Spleen (tissue), 13 donors: ENCODE results near the gene TDRD7. TPM values are rescaled to one million over a fixed set of nuclear protein-coding genes. Genes with fewer than 3 reads are reported as not detected.

ENCODE experiments used
- DNase-seq: peaks from one replicate; pipeline ENCODE4 v3.0.0-alpha.2; 2020
- H3K27ac ChIP-seq, 8 donors: fragments of 200-600 bp; sonication (generic) in 7 of 8; 1 replicate in 4 of 8; 2 replicates in 4 of 8; pipeline versions ENCODE4 v1.5.0 to v1.8.0; 2016 to 2021; ENCODE audit warnings: inconsistent platforms in 4 of 8, mild to moderate bottlenecking in 4 of 8, moderate library complexity in 1 of 8
- H3K27me3 ChIP-seq, 7 donors: fragments of 200-600 bp; sonication (generic) in 6 of 7; replicated peaks in 1 of 7; 1 replicate in 4 of 7; 2 replicates in 3 of 7; pipeline versions ENCODE4 v1.5.0 to v1.8.0; 2016 to 2021; ENCODE audit warnings: inconsistent platforms in 3 of 7, mild to moderate bottlenecking in 1 of 7
- H3K36me3 ChIP-seq, 6 donors: fragments of 200-600 bp; sonication (generic) in 5 of 6; 1 replicate in 4 of 6; 2 replicates in 2 of 6; pipeline versions ENCODE4 v1.5.0 to v1.8.0; 2016 to 2021; ENCODE audit warnings: inconsistent platforms in 2 of 6
- H3K4me1 ChIP-seq, 6 donors: fragments of 200-600 bp; sonication (generic) in 5 of 6; 1 replicate in 3 of 6; 2 replicates in 3 of 6; pipeline versions ENCODE4 v1.5.0 to v1.8.0; 2016 to 2021; ENCODE audit warnings: inconsistent platforms in 3 of 6
- H3K4me3 ChIP-seq, 8 donors: fragments of 200-600 bp; sonication (generic) in 7 of 8; 1 replicate in 4 of 8; 2 replicates in 4 of 8; pipeline versions ENCODE4 v1.5.0 to v1.8.0; 2016 to 2021; ENCODE audit warnings: inconsistent platforms in 4 of 8, mild to moderate bottlenecking in 4 of 8, moderate library complexity in 2 of 8
- H3K9me3 ChIP-seq, 8 donors: fragments of 200-600 bp; sonication (generic) in 7 of 8; 1 replicate in 4 of 8; 2 replicates in 4 of 8; pipeline versions ENCODE4 v1.5.0 to v1.8.0; 2016 to 2021; ENCODE audit warnings: inconsistent platforms in 4 of 8
- POLR2A ChIP-seq, 3 donors: fragments of 450-650 bp; IDR thresholded peaks; one replicate each; pipeline ENCODE4 v1.5.1; 2017; ENCODE audit warnings: antibody characterized with exemption in 3 of 3, mild to moderate bottlenecking in 1 of 3
- POLR2AphosphoS5 ChIP-seq, 3 donors: sonication (generic); formaldehyde crosslinking; IDR thresholded peaks; one replicate each; pipeline ENCODE4 v1.5.1; 2017; ENCODE audit warnings: antibody characterized with exemption in 3 of 3
- WGBS, 5 donors: extraction: QIAGEN DNeasy Blood & Tissue Kit in 3 of 5; methylation state at CpG; one replicate each; pipeline versions ENCODE4 v1.1.5 to v1.1.7; 2013 to 2018; 5-methylcytosine and 5-hydroxymethylcytosine counted together
- intact Hi-C: fragments of 100-400 bp; cut with DNase I; formaldehyde crosslinking; loops from one replicate; pipeline ENCODE4 v1.15.0; 2023; ENCODE audit warnings: low total_unique reads
- long read RNA-seq, 2 donors: transcript quantifications; one replicate each; lab custom pipeline, GENCODE V29; 2026
- polyA plus RNA-seq, 3 donors: library from polyadenylated mRNA; stranded (reverse); fragments of 200-250 nt; gene quantifications; one replicate each; pipeline ENCODE4 v1.2.1, GENCODE V29; 2013
- total RNA-seq, 7 donors: library from RNA; depleted of rRNA in 3 of 7; stranded (reverse); fragments of >200 nt in 3 of 7; fragmentation: NEBNext Ultra II Directional in 4 of 7; extraction: Animal tissue kit (Norgen Biotek cat#: 25700) in 4 of 7; gene quantifications; one replicate each; pipeline versions ENCODE4 v1.1.0 to v1.2.1, GENCODE V29; 2016 to 2021
- TF ChIP-seq, protein P1 (sequence below), 11 experiments: fragments of 200-600 bp in 7 of 11; fragments of 450-650 bp in 4 of 11; sonication (generic) in 4 of 11; IDR thresholded peaks in 8 of 11; conservative IDR thresholded peaks in 3 of 11; 1 replicate in 7 of 11; 2 replicates in 4 of 11; pipeline versions ENCODE4 v1.4.0 to v1.8.0; 2016 to 2021; ENCODE audit warnings: antibody characterized with exemption in 11 of 11, inconsistent platforms in 4 of 11, mild to moderate bottlenecking in 1 of 11
- donor health status: healthy with polysubstance abuse.
- donor health status: DM: no; HTN: no; CAD: no; lungs with moderate emphysema.
- donor health status: DM: no; HTN: no; CAD: no.
- donor health status: Bipolar disorder and iron deficiency.
- donor health status: healthy.
- donor health status: DM: no; HTN: no; CAD: no.
- donor health status: DM: yes; HTN: yes; CAD: no.

TDRD7 gene, protein sequence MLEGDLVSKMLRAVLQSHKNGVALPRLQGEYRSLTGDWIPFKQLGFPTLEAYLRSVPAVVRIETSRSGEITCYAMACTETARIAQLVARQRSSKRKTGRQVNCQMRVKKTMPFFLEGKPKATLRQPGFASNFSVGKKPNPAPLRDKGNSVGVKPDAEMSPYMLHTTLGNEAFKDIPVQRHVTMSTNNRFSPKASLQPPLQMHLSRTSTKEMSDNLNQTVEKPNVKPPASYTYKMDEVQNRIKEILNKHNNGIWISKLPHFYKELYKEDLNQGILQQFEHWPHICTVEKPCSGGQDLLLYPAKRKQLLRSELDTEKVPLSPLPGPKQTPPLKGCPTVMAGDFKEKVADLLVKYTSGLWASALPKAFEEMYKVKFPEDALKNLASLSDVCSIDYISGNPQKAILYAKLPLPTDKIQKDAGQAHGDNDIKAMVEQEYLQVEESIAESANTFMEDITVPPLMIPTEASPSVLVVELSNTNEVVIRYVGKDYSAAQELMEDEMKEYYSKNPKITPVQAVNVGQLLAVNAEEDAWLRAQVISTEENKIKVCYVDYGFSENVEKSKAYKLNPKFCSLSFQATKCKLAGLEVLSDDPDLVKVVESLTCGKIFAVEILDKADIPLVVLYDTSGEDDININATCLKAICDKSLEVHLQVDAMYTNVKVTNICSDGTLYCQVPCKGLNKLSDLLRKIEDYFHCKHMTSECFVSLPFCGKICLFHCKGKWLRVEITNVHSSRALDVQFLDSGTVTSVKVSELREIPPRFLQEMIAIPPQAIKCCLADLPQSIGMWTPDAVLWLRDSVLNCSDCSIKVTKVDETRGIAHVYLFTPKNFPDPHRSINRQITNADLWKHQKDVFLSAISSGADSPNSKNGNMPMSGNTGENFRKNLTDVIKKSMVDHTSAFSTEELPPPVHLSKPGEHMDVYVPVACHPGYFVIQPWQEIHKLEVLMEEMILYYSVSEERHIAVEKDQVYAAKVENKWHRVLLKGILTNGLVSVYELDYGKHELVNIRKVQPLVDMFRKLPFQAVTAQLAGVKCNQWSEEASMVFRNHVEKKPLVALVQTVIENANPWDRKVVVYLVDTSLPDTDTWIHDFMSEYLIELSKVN
- 10 to 100 TPM; 12.0 to 18.7 (median 15.6) TPM for total RNA-seq
- polyA plus RNA-seq = 1 to 10 TPM; 6.4 to 9.5 (median 7.4) TPM
- long read RNA-seq, donor 1 = 0 reads
- long read RNA-seq, donor 2, partial matches to known transcripts = 0 of 1 reads
- long read RNA-seq, donor 2, other reads (novel, unspliced or antisense) = 0 of 1 reads

DNA sequence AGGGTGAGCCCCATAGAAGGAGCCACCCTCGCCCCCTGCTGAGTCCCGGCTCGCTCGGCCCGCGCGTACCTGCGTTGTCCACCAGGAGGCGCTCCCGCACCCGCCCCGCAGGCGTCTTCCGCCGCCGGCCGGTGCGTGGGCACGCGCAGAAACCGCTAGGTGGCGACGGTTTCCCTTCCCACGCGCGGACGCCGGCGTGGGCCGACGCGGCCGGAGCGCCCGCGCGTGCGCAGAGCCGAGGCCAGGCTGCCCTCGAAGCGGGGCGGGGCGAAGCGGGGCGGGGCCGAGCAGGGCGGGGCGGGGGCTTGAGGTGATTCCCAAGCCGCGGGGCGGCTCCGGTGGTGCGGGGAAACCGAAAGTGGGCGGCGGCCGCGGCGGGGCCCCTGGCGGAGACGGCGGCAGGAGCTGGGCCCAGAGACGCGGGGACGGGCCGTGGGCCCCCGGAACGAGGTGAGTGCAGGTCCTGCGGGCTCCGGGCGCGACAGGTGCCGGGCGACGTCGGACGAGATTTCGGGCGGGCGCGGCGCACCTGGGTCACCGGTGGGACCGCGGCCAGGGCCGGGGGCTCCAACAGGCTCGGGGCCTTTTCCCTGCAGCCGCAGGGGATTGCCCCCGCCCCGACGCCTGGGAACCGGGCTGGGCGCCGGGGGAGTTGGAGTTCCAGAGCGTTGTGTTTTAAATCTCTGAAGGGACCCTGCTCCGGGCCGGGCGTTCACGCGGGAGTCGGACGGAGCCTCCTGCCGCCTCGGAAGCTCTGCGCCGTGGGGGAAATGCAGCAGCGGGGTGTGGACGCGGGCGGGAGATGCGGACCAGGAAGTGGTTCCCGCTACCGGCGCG lies at the start of gene TDRD7:
TSS of gene TDRD7 (plus strand) at position 308 of the 837 bp plus-strand sequence. CDS start 16,370 bp downstream, outside the sequence.
- H3K4me3 ChIP-seq = peak within 1 kb of the TSS; percentile 77 to 98 (median 95)
- no peaks in the 10 kb centered on the region for H3K9me3 ChIP-seq
- peak; percentile 98 for DNase-seq
- H3K4me1 ChIP-seq = peaks cover 10 to 52% (median 21%) of the 10 kb centered on the region in 6 donors
- no peaks in the 10 kb centered on the region for H3K36me3 ChIP-seq
- H3K27ac ChIP-seq = peak within 1 kb of the TSS; percentile 75 to 97 (median 92)
- WGBS, 5 donors = 1% methylated on average over 58 to 115 of the region's 115 CpGs
- intact Hi-C loops = loop anchor here (2.0 kb wide), 1 partner anchor 203 kb away; no protein-coding TSS in a partner anchor
- no peaks in the 10 kb centered on the region for H3K27me3 ChIP-seq
- TF ChIP-seq, protein P1, sequence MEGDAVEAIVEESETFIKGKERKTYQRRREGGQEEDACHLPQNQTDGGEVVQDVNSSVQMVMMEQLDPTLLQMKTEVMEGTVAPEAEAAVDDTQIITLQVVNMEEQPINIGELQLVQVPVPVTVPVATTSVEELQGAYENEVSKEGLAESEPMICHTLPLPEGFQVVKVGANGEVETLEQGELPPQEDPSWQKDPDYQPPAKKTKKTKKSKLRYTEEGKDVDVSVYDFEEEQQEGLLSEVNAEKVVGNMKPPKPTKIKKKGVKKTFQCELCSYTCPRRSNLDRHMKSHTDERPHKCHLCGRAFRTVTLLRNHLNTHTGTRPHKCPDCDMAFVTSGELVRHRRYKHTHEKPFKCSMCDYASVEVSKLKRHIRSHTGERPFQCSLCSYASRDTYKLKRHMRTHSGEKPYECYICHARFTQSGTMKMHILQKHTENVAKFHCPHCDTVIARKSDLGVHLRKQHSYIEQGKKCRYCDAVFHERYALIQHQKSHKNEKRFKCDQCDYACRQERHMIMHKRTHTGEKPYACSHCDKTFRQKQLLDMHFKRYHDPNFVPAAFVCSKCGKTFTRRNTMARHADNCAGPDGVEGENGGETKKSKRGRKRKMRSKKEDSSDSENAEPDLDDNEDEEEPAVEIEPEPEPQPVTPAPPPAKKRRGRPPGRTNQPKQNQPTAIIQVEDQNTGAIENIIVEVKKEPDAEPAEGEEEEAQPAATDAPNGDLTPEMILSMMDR (IDR thresholded peaks at IDR 0.05 in 8 of 11, conservative IDR thresholded peaks at IDR 0.05 in 3 of 11) = peak; percentile 97 to 100 (median 100)
- peak; percentile 67 to 86 (median 76) for TF ChIP-seq POLR2AphosphoS5 (IDR thresholded peaks at IDR 0.05)
- TF ChIP-seq POLR2A (IDR thresholded peaks at IDR 0.05) = no peak

DNA sequence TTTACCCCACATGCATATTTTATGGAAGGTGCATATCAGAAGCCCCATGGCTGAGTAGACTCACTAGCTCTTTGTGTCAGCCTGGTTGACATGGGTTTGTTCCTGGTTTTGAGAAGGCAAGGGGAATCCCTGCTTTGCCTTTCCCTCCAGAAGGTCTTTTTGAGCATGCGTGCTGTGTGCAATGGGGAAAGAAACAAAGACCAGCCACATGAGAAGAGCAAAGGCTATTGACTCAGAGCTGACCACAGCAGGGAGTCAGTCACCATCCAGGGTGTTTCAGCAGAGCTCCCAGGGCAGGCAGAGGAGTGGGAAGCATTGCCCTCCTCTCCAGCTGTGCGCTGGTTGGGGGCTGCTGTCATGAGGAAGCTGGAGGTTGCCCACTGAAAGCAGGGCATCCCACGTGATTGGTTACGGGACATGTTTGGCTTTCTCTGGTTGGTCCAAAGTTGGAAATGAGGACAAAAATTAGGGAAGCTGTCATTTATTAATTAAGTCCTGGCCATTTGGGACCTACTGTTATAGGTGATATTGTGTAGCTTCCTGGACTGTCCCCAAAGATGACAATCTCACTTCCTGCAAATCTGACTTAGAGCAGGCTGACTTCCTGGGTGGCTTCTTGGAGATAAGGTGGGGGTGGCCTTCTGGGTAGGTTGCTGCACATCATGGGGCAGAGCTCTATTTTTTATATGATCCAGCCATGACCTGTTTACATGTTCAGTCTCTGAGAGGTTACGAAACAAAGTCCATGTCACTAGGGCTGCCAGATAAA lies 48.9 kb upstream of the TDRD7 start:
- Histone ChIP-seq H3K27ac (no peak overlapping the region), H3K4me3 (no peak overlapping the region), H3K9me3 (peaks cover 0 to 3% (median 0%) of the 10 kb centered on the region in 8 donors), H3K27me3 (no peaks in the 10 kb centered on the region), H3K4me1 (no peaks in the 10 kb centered on the region), H3K36me3 (peaks cover 0 to 71% (median 0%) of the 10 kb centered on the region in 6 donors)
- intact Hi-C loops = no loop called here
- no peak for DNase-seq
- TF ChIP-seq POLR2AphosphoS5 (IDR thresholded peaks at IDR 0.05) (no peak), POLR2A (IDR thresholded peaks at IDR 0.05) (no peak)
- TF ChIP-seq, protein P1 (IDR thresholded peaks at IDR 0.05 in 8 of 11, conservative IDR thresholded peaks at IDR 0.05 in 3 of 11) = no peak
- 82 to 96% (median 93%) methylated on average over 5 of the region's 5 CpGs for WGBS, 5 donors

DNA sequence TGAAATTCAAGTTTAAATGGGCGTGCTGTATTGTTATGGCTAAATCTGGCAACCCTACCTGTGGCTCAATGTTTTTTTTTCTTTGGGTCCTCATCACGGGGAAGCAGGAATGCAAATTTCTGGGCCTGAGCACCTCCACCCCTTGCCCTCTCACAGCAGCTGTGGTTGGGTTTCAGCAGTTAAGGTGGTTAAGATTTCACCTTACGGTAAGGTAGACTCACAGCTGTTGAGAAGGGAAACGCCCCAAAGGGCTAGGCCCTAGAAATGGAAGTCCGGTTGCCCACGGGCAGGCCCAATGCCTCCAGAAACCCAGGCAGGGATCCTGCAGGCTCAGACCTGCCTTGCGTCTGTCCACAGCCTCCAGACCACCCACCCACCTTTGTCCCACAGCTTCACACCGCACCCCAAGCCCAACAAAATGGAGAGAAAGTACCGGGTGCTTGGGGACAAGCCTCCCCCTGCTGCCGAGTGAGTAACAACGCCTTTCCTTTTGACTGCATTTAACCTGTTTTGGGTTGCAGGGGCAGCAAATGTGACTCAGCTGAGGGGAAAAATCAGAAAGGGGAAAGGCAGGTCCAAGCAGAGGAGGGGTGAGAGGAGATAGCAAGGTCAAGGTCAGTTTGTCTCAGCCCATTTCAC lies 48.1 kb upstream of the TDRD7 start:
- Histone ChIP-seq H3K4me3 (no peak overlapping the region), H3K9me3 (peaks cover 0 to 11% (median 8%) of the 10 kb centered on the region in 8 donors), H3K36me3 (peaks cover 0 to 65% (median 0%) of the 10 kb centered on the region in 6 donors), H3K27me3 (no peaks in the 10 kb centered on the region), H3K4me1 (no peaks in the 10 kb centered on the region), H3K27ac (no peak overlapping the region)
- intact Hi-C loops = no loop called here
- TF ChIP-seq, protein P1 (IDR thresholded peaks at IDR 0.05 in 8 of 11, conservative IDR thresholded peaks at IDR 0.05 in 3 of 11) = no peak
- no peak for TF ChIP-seq POLR2AphosphoS5 (IDR thresholded peaks at IDR 0.05)
- no peak for TF ChIP-seq POLR2A (IDR thresholded peaks at IDR 0.05)
- DNase-seq = no peak
- WGBS, 5 donors = 77 to 88% (median 83%) methylated on average over 11 of the region's 11 CpGs
